ENCODE data around the gene GREM2. TPM values are rescaled to one million over a fixed set of nuclear protein-coding genes. Genes with fewer than 3 reads are reported as not detected.

Gene GREM2
- total and polyA plus RNA-seq, 9 of the 15 experiments (the other 6 are each of a cell fraction or from before 2014, with no cell fraction given): 0.01 to 0.07 (median 0.05) TPM; not detected in 5

DNA sequence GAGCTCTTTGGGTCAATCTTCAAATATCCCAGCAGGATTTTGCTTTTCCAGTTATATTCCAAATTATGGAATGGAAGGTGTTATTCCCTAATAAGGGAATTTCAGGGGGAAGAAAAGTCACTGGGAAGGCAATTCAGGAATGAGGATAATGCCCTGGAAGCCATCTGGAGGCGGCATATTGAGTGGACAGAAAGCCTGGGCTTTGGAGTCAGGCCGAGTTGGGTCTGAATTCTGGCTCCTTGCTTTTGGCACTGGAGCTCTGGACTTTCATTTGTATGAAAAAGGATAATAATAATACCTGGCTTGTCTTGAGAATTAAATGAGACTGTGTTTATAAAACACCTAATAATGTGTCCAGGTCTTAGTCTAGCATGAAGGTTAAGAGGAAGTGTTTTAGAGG is 16.5 kb downstream of the GREM2 start:
- H3K27me3 ChIP-seq (ENCODE audit: control insufficient read depth in 2 of 2, insufficient read depth in 2 of 2, low read length in 2 of 2): no peaks in the 10 kb centered on the region
- CTCF ChIA-PET (ENCODE audit: low intra/inter-chr PET ratio): no interaction called here
- H3K9me3 ChIP-seq (replicated peaks; ENCODE audit: control insufficient read depth, insufficient read depth, low read depth, low read length): no peaks in the 10 kb centered on the region
- no peak overlapping the region for H2AFZ ChIP-seq (ENCODE audit: low read depth, low read length)
- no peaks in the 10 kb centered on the region for H4K20me1 ChIP-seq (replicated peaks; ENCODE audit: control insufficient read depth, insufficient read depth, low read length)
- H3K79me2 ChIP-seq (ENCODE audit: control insufficient read depth, insufficient read depth, low read length): no peaks in the 10 kb centered on the region
- no peak overlapping the region for H3K27ac ChIP-seq (ENCODE audit: extremely low read depth, low read depth, low read length)
- H3K4me2 ChIP-seq (ENCODE audit: insufficient read depth, low read length): no peak overlapping the region
- no peak overlapping the region for H3K4me3 ChIP-seq
- FAIRE-seq (no peak), DNase-seq (ENCODE audit: extremely low read depth in 1 of 4, low spot score in 3 of 4) (no peak), ATAC-seq (no peak)
- no peaks in the 10 kb centered on the region for H3K4me1 ChIP-seq (replicated peaks in 1 of 2; ENCODE audit: control insufficient read depth in 2 of 2, insufficient read depth in 2 of 2, low read length in 2 of 2)
- WGBS (ENCODE audit: insufficient coverage, low coverage, missing lambda C conversion rate): 6% methylated on average over 2 of the region's 2 CpGs
- H3K9me1 ChIP-seq (ENCODE audit: control insufficient read depth, insufficient read depth, low read length): no peaks in the 10 kb centered on the region
- no peak overlapping the region for H3K9ac ChIP-seq (ENCODE audit: insufficient read depth in 1 of 2, low read depth in 2 of 2, low read length in 2 of 2)
- no peaks in the 10 kb centered on the region for H3K36me3 ChIP-seq (ENCODE audit: control insufficient read depth, insufficient read depth, low read length)
- intact Hi-C loops (cut with micrococcal nuclease): no loop called here
- in situ Hi-C loops (cut with MboI): no loop called here
- POLR2A ChIA-PET: no interaction called here
- BruUV-seq (replicated peaks): no TSS peak
- TF ChIP-seq, protein P1, sequence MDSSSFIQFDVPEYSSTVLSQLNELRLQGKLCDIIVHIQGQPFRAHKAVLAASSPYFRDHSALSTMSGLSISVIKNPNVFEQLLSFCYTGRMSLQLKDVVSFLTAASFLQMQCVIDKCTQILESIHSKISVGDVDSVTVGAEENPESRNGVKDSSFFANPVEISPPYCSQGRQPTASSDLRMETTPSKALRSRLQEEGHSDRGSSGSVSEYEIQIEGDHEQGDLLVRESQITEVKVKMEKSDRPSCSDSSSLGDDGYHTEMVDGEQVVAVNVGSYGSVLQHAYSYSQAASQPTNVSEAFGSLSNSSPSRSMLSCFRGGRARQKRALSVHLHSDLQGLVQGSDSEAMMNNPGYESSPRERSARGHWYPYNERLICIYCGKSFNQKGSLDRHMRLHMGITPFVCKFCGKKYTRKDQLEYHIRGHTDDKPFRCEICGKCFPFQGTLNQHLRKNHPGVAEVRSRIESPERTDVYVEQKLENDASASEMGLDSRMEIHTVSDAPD (CRISPR knock-in tag; IDR thresholded peaks at IDR 0.05): no peak
- TF ChIP-seq, protein P2, sequence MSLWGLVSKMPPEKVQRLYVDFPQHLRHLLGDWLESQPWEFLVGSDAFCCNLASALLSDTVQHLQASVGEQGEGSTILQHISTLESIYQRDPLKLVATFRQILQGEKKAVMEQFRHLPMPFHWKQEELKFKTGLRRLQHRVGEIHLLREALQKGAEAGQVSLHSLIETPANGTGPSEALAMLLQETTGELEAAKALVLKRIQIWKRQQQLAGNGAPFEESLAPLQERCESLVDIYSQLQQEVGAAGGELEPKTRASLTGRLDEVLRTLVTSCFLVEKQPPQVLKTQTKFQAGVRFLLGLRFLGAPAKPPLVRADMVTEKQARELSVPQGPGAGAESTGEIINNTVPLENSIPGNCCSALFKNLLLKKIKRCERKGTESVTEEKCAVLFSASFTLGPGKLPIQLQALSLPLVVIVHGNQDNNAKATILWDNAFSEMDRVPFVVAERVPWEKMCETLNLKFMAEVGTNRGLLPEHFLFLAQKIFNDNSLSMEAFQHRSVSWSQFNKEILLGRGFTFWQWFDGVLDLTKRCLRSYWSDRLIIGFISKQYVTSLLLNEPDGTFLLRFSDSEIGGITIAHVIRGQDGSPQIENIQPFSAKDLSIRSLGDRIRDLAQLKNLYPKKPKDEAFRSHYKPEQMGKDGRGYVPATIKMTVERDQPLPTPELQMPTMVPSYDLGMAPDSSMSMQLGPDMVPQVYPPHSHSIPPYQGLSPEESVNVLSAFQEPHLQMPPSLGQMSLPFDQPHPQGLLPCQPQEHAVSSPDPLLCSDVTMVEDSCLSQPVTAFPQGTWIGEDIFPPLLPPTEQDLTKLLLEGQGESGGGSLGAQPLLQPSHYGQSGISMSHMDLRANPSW (CRISPR knock-in tag; IDR thresholded peaks at IDR 0.05): no peak
- no peak for TF ChIP-seq ZNF347 (CRISPR knock-in tag; IDR thresholded peaks at IDR 0.05; ENCODE audit: low read depth)
- TF ChIP-seq, protein P3, sequence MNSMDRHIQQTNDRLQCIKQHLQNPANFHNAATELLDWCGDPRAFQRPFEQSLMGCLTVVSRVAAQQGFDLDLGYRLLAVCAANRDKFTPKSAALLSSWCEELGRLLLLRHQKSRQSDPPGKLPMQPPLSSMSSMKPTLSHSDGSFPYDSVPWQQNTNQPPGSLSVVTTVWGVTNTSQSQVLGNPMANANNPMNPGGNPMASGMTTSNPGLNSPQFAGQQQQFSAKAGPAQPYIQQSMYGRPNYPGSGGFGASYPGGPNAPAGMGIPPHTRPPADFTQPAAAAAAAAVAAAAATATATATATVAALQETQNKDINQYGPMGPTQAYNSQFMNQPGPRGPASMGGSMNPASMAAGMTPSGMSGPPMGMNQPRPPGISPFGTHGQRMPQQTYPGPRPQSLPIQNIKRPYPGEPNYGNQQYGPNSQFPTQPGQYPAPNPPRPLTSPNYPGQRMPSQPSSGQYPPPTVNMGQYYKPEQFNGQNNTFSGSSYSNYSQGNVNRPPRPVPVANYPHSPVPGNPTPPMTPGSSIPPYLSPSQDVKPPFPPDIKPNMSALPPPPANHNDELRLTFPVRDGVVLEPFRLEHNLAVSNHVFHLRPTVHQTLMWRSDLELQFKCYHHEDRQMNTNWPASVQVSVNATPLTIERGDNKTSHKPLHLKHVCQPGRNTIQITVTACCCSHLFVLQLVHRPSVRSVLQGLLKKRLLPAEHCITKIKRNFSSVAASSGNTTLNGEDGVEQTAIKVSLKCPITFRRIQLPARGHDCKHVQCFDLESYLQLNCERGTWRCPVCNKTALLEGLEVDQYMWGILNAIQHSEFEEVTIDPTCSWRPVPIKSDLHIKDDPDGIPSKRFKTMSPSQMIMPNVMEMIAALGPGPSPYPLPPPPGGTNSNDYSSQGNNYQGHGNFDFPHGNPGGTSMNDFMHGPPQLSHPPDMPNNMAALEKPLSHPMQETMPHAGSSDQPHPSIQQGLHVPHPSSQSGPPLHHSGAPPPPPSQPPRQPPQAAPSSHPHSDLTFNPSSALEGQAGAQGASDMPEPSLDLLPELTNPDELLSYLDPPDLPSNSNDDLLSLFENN (IDR thresholded peaks at IDR 0.05; ENCODE audit: low read depth in 2 of 2, low read length in 2 of 2): no peak
- no peak for TF ChIP-seq RBM25 (IDR thresholded peaks at IDR 0.05; ENCODE audit: low read depth, low read length, severe bottlenecking)
- TF ChIP-seq, protein P4, sequence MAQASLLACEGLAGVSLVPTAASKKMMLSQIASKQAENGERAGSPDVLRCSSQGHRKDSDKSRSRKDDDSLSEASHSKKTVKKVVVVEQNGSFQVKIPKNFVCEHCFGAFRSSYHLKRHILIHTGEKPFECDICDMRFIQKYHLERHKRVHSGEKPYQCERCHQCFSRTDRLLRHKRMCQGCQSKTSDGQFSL (CRISPR knock-in tag; IDR thresholded peaks at IDR 0.05): no peak
- TF ChIP-seq, protein P4 (tag; IDR thresholded peaks at IDR 0.05): no peak
- TF ChIP-seq PHF21A (IDR thresholded peaks at IDR 0.05; ENCODE audit: borderline replicate concordance, low read depth): no peak
- TF ChIP-seq, protein P5, sequence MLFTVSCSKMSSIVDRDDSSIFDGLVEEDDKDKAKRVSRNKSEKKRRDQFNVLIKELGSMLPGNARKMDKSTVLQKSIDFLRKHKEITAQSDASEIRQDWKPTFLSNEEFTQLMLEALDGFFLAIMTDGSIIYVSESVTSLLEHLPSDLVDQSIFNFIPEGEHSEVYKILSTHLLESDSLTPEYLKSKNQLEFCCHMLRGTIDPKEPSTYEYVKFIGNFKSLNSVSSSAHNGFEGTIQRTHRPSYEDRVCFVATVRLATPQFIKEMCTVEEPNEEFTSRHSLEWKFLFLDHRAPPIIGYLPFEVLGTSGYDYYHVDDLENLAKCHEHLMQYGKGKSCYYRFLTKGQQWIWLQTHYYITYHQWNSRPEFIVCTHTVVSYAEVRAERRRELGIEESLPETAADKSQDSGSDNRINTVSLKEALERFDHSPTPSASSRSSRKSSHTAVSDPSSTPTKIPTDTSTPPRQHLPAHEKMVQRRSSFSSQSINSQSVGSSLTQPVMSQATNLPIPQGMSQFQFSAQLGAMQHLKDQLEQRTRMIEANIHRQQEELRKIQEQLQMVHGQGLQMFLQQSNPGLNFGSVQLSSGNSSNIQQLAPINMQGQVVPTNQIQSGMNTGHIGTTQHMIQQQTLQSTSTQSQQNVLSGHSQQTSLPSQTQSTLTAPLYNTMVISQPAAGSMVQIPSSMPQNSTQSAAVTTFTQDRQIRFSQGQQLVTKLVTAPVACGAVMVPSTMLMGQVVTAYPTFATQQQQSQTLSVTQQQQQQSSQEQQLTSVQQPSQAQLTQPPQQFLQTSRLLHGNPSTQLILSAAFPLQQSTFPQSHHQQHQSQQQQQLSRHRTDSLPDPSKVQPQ (CRISPR knock-in tag; IDR thresholded peaks at IDR 0.05; ENCODE audit: borderline replicate concordance): no peak
- TF ChIP-seq DNMT1 (IDR thresholded peaks at IDR 0.05): no peak
- TF ChIP-seq SRSF3 (IDR thresholded peaks at IDR 0.05; ENCODE audit: insufficient read depth, low read length): no peak

Measured in K562 (cell line).